Activated T-cell treated with anti-CD3 and anti-CD28 coated beads, Interleukin-2, amount 50 U/mL, for 48 hours (primary cell): ENCODE results near the gene ZNF350.
A peak's percentile ranks its signal among the peaks of the same experiment; 100 is the strongest.
"Not testable (repeated sequence)": the region's sequence is repeated elsewhere in the genome, so short reads cannot be mapped to it uniquely, and the experiment has no call there.

Experiments
- DNase-seq, 2 experiments: peaks; one replicate each; pipeline ENCODE4 v3.0.0-alpha.2; 2020

Gene ZNF350

DNA sequence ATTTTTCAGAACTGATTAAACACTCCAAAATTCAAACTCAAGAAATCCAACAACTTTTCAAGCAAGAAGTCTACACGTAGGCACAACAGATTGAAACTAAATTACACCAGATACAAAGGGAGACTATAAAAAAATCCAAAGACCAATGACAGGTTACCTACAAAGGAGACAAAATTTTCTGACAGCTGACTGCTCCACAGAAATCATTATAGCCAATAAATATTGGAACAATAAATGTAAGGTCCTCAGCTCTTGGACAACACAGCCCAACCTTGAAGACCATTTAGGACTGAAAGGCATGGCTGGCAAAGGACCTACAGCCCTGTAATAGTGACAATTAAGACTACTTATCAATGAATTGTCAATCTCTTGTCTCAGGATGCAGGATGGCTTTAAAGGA lies 15.9 kb downstream of the ZNF350 start:
- DNase-seq: no peak

- no peak for DNase-seq
Observed at GRCh38 chr19:51965583-51965982, 21.1 kb downstream of the ZNF350 start.

- DNase-seq: not testable (repeated sequence)
Observed at GRCh38 chr19:51960621-51961233, 25.9 kb downstream of the ZNF350 start.

GRCh38 chr19:51959791-51960190 lies 26.8 kb downstream of the ZNF350 start:
- DNase-seq: no peak

- not testable (repeated sequence) for DNase-seq
Observed at GRCh38 chr19:51957846-51958245, 28.8 kb downstream of the ZNF350 start.

DNA sequence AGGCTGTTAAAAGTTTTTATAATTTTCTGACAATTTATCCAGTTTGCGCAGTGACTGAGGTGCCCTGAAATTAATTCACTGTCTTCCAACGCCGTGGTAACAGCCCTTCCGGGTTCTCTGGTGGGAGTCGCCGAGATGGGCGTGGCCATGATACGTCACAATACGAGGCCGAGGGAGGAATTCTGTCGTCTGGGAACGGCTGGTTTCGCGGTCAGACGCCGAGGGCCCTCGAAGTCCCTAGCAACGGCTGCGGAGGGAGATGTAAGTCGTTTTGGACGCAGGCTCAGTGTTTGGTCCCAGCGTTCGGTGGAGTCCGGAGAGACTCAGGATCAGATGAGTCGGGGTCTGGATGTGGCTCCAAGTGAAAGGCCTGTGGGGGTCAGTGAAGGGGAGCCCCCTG lies 37.7 kb downstream of the ZNF350 start:
- DNase-seq: no peak

- DNase-seq: no peak
Observed at GRCh38 chr19:51946602-51947001, 40.0 kb downstream of the ZNF350 start.

GRCh38 chr19:51944798-51945552 lies 41.7 kb downstream of the ZNF350 start:
- no peak for DNase-seq

DNA sequence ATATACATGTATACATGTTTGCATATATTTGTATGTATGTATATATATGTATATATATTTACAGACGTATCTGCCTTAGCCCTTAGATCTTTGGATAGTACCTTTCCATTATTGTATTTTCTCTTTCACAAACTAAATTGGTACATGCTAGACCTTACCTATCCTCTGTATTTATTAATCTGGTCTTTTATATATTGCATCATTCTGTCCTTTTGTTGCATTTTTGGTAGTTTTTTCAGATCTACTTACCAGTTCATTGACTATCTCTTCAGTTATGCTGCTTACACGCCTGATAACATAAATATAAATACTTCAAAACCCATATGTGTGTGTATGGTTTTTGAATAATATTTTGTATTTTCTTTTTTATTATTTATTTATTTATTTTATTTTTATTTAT lies 47.7 kb downstream of the ZNF350 start:
- DNase-seq: no peak

DNA sequence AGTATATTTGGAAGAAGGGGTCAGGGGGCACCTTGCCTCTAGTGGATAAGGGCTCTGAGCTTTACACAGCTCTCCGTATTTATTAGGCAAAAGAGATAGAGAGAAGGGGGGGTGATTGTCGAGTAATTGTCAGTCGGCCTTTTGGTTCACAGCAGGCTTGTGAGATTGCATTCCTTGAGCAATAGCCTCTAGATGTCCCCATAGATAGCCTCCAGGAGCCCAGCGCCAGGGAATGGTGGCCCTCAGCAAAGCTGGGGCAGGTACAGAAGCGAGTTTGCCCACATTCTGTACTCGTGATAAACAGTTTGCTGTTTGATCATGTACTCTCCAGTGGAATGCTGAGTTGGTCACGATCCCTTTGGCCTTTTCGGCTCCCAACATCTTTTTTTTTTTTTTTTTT lies 54.7 kb downstream of the ZNF350 start:
- no peak for DNase-seq

- no peak for DNase-seq
Observed at GRCh38 chr19:51927859-51928258, 58.8 kb downstream of the ZNF350 start.

GRCh38 chr19:51926784-51927741 lies 59.6 kb downstream of the ZNF350 start, which contains the start of gene ZNF613:
TSS of gene ZNF613 (plus strand) at chr19:51927472. CDS start at chr19:51936221, 8,749 bp downstream.
- DNase-seq: peak; percentile 90 to 92

DNA sequence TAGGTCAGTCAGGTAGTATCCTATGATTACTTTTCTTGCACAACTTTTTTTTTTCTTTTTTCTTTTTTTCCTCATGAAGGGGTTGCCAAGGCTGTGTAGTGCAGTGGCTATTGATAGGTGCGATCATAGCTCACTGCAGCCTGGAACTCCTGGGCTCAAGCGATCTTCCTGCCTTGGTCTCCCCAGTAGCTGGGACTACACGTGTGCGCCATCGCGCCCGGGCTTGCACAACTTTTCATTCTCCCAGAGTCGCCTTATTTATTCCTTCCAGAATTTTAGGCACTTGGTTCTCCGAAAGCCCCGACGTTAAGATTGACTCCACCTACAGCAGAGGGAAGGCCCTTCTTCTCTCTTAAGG lies 60.2 kb downstream of the ZNF350 start:
- no peak for DNase-seq

DNA sequence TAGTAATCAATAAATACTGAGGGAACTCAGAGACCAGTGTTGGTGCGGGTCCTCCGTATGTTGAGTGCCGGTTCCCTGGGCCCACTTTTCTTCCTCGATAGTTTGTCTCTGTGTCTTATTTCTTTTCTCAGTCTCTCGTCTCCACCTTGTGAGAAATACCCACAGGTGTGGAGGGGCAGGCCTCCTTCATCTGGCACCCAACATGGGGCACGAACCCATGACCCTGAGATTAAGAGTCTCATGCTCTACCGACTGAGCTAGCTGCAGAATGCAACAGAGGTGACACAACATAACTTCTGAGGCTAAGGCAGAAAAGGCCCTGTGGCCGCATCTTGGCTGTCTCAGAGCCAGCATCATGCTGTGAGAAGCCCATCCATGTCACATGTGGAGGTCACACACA lies 64.7 kb downstream of the ZNF350 start:
- DNase-seq: no peak

DNA sequence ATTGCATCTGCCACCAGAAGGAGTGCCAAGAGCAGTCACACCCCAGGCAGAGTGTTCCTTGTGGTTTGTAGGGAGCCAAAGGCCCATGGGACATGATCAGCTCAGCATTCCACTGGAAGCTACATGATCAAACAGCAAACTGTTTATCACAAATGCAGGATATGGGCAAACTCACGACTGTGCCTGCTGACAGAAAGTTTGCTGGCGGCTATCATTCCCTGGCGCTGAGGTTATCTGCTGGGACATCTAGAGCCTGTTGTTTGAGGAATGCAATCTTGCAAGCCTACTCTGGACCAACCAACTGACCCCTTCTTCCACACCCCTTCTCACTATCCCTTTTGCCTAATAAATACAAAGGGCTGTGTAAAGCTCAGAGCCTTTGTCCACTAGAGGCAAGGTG lies 67.0 kb downstream of the ZNF350 start:
- no peak for DNase-seq

DNA sequence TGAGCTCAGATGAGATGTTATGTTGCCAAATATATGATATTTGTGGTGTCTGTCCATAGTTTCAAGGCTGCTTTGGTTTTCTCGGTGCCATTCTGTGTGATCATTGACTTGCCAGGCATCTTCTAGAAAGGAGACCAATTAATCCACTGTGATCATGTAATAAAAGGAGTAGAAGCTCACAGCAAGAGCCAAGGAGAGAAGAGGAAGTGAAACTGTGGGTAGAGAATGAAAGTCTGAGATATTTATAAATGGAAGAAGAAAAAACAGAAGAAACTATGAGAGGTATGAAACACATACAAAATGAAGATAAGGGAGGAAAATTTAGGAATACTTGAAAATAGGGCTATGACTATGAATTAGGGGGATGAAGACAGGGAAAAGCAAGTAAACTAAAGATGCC lies 70.5 kb downstream of the ZNF350 start:
- DNase-seq: no peak

- no peak for DNase-seq
Observed at GRCh38 chr19:51915324-51915867, 71.2 kb downstream of the ZNF350 start.
